Measurements from ENCODE around the gene TBC1D5.

GRCh38 chr3:17110660-17111396, 631.6 kb downstream of the TBC1D5 start:
- no peak for TF ChIP-seq CTCF (conservative IDR thresholded peaks at IDR 0.05; ENCODE audit: low read depth, low read length)
- TF ChIP-seq RCOR1 (IDR thresholded peaks at IDR 0.05; ENCODE audit: insufficient replicate concordance, low read length): no peak
- TF ChIP-seq MXI1 (IDR thresholded peaks at IDR 0.05; ENCODE audit: borderline replicate concordance, low read depth, low read length): no peak
- no peak for TF ChIP-seq POLR2A (IDR thresholded peaks at IDR 0.05; ENCODE audit: low read depth, low read length)
- TF ChIP-seq CEBPB (IDR thresholded peaks at IDR 0.05; ENCODE audit: low read depth, low read length): no peak
- TF ChIP-seq RFX5 (IDR thresholded peaks at IDR 0.05; ENCODE audit: low read depth, low read length): no peak
- no peak for TF ChIP-seq SMC3 (IDR thresholded peaks at IDR 0.05; ENCODE audit: low read depth, low read length)
- TF ChIP-seq NFE2L2 (IDR thresholded peaks at IDR 0.05; ENCODE audit: low read depth, low read length): no peak
- TF ChIP-seq RAD21 (IDR thresholded peaks at IDR 0.05; ENCODE audit: low read length): no peak
- TF ChIP-seq FOS (IDR thresholded peaks at IDR 0.05; ENCODE audit: low read depth, low read length): no peak

All from IMR-90 (cell line).